Measurements from ENCODE around the gene IVD.

The IVD gene

GRCh38 chr15:40357723-40358470, 47.7 kb upstream of the IVD start, which contains the start of gene DISP2:
DISP2 (plus strand) TSS chr15:40358219; CDS start chr15:40358322, 103 bp downstream.
- Histone ChIP-seq H4K20me1 (ENCODE audit: control insufficient read depth, insufficient read depth, low read depth, low read length) (no peaks in the 10 kb centered on the region), H3K79me2 (ENCODE audit: control insufficient read depth, low read length) (no peaks in the 10 kb centered on the region), H3K4me1 (ENCODE audit: control insufficient read depth, low read length) (peaks cover 12% of the 10 kb centered on the region), H3K4me2 (ENCODE audit: low read length) (peak within 1 kb of the TSS; percentile 83), H3K4me3 (ENCODE audit: low read length) (peak within 1 kb of the TSS; percentile 75), H3F3A (ENCODE audit: control insufficient read depth, insufficient read depth) (no peaks in the 10 kb centered on the region), H3K27me3 (ENCODE audit: control insufficient read depth, low read length) (peaks cover 5% of the 10 kb centered on the region; the same call in 1 of the 2 replicates), H3K36me3 (ENCODE audit: control insufficient read depth, low read length) (no peaks in the 10 kb centered on the region), H3K9me3 (ENCODE audit: control insufficient read depth, insufficient read depth, low read length) (no peaks in the 10 kb centered on the region), H3K9me2 (replicated peaks; ENCODE audit: control insufficient read depth, low read length) (no peaks in the 10 kb centered on the region), H3K27ac (ENCODE audit: low read depth, low read length) (no peak within 1 kb of the TSS)
- TF ChIP-seq EZH2phosphoT487 (IDR thresholded peaks at IDR 0.05; ENCODE audit: borderline replicate concordance, low read length): no peak
- no peak for TF ChIP-seq CTCF (IDR thresholded peaks at IDR 0.05; ENCODE audit: low read depth, low read length, poor library complexity, severe bottlenecking)

GRCh38 chr15:40358471-40359353, 46.9 kb upstream of the IVD start:
- H3K9me3 ChIP-seq (ENCODE audit: control insufficient read depth, insufficient read depth, low read length): no peaks in the 10 kb centered on the region
- H3K27me3 ChIP-seq (ENCODE audit: control insufficient read depth, low read length): peaks cover under 1% of the 10 kb centered on the region; the same call in 1 of the 2 replicates
- H3K4me3 ChIP-seq (ENCODE audit: low read length): peak overlapping the region; percentile 75
- H3K79me2 ChIP-seq (ENCODE audit: control insufficient read depth, low read length): no peaks in the 10 kb centered on the region
- no peaks in the 10 kb centered on the region for H4K20me1 ChIP-seq (ENCODE audit: control insufficient read depth, insufficient read depth, low read depth, low read length)
- no peaks in the 10 kb centered on the region for H3K9me2 ChIP-seq (replicated peaks; ENCODE audit: control insufficient read depth, low read length)
- no peaks in the 10 kb centered on the region for H3F3A ChIP-seq (ENCODE audit: control insufficient read depth, insufficient read depth)
- H3K4me2 ChIP-seq (ENCODE audit: low read length): peak overlapping the region; percentile 83
- no peak overlapping the region for H3K27ac ChIP-seq (ENCODE audit: low read depth, low read length)
- no peaks in the 10 kb centered on the region for H3K36me3 ChIP-seq (ENCODE audit: control insufficient read depth, low read length)
- TF ChIP-seq EZH2phosphoT487 (IDR thresholded peaks at IDR 0.05; ENCODE audit: borderline replicate concordance, low read length) (no peak), CTCF (IDR thresholded peaks at IDR 0.05; ENCODE audit: low read depth, low read length, poor library complexity, severe bottlenecking) (peak; percentile 50)
- peaks cover 12% of the 10 kb centered on the region for H3K4me1 ChIP-seq (ENCODE audit: control insufficient read depth, low read length)

GRCh38 chr15:40360015-40360414, 45.6 kb upstream of the IVD start:
- Histone ChIP-seq H4K20me1 (ENCODE audit: control insufficient read depth, insufficient read depth, low read depth, low read length) (no peaks in the 10 kb centered on the region), H3K27ac (ENCODE audit: low read depth, low read length) (no peak overlapping the region)

More at GRCh38 chr15:40360015-40360414, 45.6 kb upstream of the IVD start:
- Histone ChIP-seq H3K79me2 (ENCODE audit: control insufficient read depth, low read length) (no peaks in the 10 kb centered on the region), H3K4me3 (ENCODE audit: low read length) (no peak overlapping the region), H3K9me2 (replicated peaks; ENCODE audit: control insufficient read depth, low read length) (no peaks in the 10 kb centered on the region), H3K9me3 (ENCODE audit: control insufficient read depth, insufficient read depth, low read length) (no peaks in the 10 kb centered on the region), H3K4me2 (ENCODE audit: low read length) (no peak overlapping the region), H3F3A (ENCODE audit: control insufficient read depth, insufficient read depth) (no peaks in the 10 kb centered on the region), H3K36me3 (ENCODE audit: control insufficient read depth, low read length) (no peaks in the 10 kb centered on the region), H3K27me3 (ENCODE audit: control insufficient read depth, low read length) (no peaks in the 10 kb centered on the region), H3K4me1 (ENCODE audit: control insufficient read depth, low read length) (peaks cover 12% of the 10 kb centered on the region)
- TF ChIP-seq EZH2phosphoT487 (IDR thresholded peaks at IDR 0.05; ENCODE audit: borderline replicate concordance, low read length): no peak

Data from DOHH2 (cell line).